Gastroesophageal sphincter (tissue), 3 donors: ENCODE data around the gene HOXC9.

ENCODE experiments used
- CTCF ChIP-seq, 4 experiments: fragments of 200-600 bp in 2 of 4; fragments of 450-650 bp in 2 of 4; sonication (generic) in 1 of 4; IDR thresholded peaks; one replicate each; pipeline ENCODE4 v1.5.1; 2017 to 2019; ENCODE audit warnings: antibody characterized with exemption in 4 of 4, mild to moderate bottlenecking in 2 of 4, moderate library complexity in 2 of 4
- POLR2AphosphoS5 ChIP-seq: sonication (generic); formaldehyde crosslinking; IDR thresholded peaks from one replicate; pipeline ENCODE4 v1.6.1; 2017; ENCODE audit warnings: antibody characterized with exemption

- no peak for TF ChIP-seq CTCF (IDR thresholded peaks at IDR 0.05)
- no peak for TF ChIP-seq POLR2AphosphoS5
These were observed 28.8 kb upstream of the HOXC9 start for GRCh38 chr12:53971129-53971528.
